ENCODE measurements around the gene ZNF654.
A peak's percentile ranks its signal among the peaks of the same experiment; 100 is the strongest.
"Not testable (repeated sequence)": the region's sequence is repeated elsewhere in the genome, so short reads cannot be mapped to it uniquely, and the experiment has no call there.

ZNF654 gene

DNA sequence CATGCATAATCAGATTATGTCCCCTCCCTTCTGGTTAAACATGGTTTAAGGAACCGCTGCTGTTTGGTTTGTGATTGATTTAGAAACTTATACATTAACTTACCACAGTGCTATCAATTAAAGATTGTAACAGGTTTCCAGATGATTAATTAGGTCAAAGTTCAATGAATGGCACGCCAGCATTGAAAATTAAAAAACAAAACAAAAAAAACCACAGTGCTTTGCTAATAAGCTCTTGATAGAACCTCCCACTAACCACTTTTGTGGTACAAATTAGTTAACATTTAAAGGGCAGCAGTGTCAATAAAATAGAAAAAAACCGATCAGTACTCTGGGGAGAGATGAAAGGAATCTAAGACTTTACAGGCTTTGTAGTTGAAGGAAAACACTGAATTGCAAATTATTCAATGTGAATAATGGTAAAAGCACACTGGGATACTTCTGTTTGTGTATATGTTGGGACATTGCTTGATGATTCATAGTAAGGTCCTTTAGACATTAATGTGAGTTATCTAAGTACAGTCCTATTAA, 83.1 kb downstream of the ZNF654 start:
- DNase-seq (ENCODE audit: low read depth) = no peak

DNA sequence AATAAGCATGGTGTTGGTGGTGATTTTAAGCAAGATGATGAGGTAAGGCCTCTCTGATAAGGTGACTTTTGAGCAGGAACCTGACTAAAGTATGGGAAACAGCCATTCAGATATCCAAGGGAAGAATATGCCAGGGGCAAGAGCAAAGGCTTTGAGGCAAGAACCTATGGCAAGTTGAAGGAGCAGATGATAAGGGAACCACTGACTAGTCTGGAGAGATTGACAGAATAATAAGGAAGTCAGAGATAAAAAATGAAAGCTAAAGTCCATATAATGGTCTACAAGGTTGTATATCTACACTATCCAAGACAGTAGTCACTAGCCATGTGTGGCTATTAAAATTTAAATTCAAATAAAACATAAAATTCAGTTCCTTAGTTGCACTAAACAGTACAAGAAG, 88.2 kb downstream of the ZNF654 start:
- no peak for DNase-seq (ENCODE audit: low read depth)

DNA sequence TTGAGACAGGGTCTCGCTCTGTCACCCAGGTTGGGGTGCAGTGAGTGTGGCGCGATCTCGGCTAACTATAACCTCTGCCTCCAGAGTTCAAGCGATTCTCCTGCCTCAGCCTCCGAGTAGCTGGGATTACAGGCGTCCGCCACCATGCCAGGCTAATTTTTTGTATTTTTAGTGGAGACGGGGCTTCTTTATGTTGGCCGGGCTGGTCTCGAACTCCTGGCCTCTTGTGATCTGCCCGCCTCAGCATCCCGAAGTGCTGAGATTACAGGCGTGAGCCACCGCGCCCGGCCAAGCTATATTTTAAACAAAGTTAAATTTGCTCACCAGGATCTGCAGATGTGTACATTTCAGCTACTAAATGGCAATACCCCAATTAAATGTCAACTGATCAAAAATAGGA, 89.6 kb downstream of the ZNF654 start:
- no peak for DNase-seq (ENCODE audit: low read depth)

DNA sequence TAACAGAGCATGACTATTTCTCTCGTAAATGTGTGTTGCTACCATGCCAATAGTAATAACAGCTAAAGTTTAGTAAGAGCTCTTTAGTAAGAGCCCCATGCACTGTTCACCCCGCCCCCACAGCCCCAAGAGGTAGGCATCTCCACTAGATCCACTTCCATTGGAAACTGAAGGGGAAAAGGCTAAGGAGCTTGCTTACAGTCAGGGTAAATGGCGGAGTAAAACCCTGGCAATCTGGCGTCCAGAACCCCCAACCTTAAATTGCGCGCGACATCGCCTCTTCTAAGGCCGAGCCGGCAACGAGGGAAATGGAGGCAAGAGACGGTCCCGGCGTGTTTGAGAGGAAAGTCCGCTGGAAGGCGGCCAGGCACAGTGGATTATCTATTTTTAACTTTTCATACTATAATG, 90.0 kb downstream of the ZNF654 start:
- DNase-seq (ENCODE audit: low read depth) = no peak

DNA sequence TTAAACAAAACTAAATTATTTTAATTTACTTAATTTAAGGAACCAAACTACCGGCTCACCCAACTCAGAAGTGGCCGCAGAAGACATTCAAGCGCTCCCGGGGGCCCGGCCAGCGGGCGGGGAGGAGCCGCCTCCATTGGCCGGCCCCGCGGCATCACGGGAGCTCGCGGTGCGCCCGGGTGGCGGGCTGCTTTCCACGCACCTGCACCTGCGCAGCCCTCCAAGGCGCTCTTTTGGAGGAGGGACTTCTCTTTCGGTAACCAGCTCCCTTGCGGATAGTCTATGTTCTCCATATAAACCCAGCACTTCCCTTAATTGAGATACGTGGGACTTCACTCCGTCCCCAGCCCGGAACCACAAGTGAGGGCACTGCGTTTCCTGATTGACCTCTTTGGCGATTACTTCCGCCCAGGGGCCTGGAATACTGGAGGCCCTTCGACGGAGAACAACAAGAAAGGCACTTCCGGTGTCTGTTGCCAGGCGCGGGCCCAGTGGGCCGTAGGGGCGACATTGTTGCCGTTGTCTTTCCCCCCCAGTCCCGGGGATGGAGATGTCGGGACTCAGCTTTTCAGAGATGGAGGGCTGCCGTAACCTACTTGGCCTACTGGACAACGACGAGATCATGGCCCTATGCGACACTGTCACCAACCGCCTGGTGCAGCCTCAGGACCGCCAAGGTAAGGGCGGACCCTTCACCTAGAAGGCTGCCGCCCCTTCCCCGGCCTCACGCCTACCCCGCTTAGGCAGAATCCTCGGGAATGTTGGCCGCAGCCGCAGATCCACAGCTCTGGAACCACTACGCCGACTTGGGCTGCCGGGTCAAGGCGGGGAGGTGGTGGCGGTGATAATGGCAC, 90.7 kb downstream of the ZNF654 start, which contains the start of gene C3orf38:
TSS of gene C3orf38 (plus strand) at position 451 of the 854 bp plus-strand sequence. CDS start at position 545, 94 bp downstream.
- peak; percentile 56 for DNase-seq (ENCODE audit: low read depth)

DNA sequence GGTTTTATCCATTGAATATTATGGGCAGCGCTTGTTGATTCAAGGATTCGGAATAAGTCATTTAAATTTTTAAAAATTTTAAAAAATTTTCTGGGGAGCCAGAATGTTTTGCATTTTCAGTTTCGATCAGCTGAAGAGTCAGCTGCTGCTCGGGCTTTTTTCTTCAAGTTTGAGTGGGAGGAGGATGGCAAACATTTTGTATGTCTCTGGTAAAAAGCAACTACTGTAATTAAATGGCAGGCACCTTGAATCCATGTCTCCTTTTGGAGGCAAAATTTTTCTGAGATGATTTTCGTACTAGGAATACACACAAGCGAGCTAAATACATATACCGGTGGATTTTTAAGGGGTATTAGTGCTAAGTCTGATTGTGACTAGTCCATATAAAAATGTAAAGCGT, 91.3 kb downstream of the ZNF654 start:
- no peak for DNase-seq (ENCODE audit: low read depth)

DNA sequence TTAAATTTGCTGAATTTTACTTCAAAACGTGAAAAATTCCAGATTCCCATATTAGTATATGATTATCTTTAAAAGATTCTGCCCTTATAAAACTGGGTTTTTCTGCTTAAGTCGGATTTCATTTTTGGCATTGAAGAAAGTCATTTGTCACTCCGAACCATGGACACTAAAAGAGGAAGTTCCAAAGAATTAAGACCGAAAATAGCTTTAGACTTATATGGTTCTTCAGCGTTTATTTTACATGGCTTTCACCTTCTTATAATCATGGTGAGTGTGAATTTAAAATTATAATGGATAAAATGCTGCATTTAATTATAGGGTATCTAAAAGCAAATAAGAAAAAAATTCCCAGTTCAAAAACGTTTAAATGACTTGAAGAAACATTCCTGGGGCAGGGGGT, 91.8 kb downstream of the ZNF654 start:
- DNase-seq (ENCODE audit: low read depth) = no peak

DNA sequence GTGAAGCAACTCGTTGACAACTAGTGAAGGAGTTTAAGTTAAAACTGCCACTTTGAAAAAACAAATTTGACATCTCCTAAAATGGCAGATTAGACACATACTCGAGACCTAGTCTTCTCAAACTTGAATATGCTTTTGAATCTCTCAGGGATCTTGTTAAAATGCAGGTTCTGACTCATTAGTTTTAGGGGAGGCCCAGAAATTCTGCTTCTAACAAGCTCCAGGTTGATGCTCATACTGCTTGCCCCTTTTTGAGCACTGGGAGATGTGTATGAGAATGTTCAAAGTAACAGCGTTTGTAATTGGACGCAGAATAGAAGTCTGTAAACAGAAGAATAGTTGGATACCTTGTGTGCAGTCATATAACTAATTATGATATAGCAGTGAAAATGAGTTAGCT, 92.3 kb downstream of the ZNF654 start:
- DNase-seq (ENCODE audit: low read depth) = no peak

DNA sequence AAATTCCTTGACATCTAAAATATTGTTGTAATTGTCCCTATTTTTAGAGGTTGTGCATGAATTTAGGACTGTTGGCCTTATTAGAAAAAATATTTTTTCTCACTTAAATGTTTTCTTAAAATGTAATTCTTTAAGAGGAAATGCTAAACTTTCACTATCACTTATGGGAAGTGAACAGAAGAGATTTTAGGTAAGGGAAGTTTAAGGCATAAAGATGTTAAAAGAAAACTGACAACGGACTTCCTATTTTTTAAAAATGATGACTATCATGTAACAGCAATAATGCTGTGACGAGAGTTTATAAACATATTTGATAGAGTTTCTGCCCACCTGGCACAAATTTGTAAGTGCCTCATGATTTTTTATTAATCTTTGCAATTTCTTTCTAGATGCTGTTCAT, 93.8 kb downstream of the ZNF654 start:
- no peak for DNase-seq (ENCODE audit: low read depth)

DNA sequence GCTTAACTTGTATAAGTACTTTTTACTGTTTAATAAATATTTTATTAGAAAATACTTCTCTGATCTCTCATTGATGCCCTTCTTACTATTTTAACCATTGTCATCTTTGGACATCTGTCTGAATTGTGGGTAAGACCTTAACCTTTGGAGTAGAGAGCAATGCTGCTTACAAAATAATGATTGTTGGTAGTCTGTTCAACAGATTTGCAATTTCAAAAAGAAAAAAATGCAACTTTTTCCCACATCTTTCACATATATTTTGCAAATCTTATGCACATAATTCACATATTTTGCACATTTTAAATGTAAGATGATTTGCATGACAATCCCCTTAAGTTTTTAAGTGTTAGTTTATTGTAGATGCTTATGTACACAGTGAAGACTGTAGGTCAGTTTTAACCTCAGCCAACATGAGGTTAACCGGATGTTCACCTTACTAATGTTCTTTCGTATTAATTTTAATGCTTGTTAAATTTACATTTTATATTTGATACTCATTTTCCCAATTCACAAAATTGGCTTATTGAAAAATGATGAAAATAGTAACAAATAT, 107.4 kb downstream of the ZNF654 start:
- DNase-seq (ENCODE audit: low read depth) = no peak

DNA sequence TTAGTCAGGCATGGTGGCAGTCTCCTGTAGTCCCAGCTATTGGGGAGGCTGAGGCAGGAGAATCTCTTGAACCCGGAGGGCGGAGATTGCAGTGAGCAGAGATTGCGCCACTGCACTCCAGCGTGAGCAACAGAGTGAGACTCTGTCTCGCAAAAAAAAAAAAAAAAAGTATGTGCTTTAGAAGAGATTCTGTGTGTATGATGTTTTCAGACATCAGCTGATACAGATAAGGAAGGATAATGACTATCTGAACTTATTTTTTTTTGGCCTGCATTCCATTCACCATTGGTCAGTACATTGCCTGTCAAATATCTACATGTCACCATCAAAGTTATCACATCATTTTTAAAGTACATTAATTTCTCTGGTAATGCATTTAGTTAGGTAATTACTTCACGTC, 108.1 kb downstream of the ZNF654 start:
- no peak for DNase-seq (ENCODE audit: low read depth)

DNA sequence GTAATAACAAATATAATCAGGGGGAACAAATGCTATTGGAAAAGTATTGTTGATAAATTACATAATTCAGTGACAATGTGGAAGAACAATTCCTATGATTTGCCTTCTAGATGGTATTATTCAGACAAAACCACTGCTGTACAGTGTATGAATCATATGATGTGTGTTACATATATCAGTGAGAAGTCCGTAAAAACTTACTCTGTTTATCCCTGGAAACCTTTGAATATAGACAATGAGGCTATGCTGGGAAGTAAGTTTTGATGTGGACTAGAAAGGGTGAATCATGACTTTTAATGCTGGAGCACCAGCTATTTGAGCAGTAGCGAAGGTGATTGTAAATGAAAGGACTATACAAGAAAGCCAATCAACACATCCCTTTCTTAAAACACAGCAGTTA, 108.6 kb downstream of the ZNF654 start:
- DNase-seq (ENCODE audit: low read depth) = no peak

DNA sequence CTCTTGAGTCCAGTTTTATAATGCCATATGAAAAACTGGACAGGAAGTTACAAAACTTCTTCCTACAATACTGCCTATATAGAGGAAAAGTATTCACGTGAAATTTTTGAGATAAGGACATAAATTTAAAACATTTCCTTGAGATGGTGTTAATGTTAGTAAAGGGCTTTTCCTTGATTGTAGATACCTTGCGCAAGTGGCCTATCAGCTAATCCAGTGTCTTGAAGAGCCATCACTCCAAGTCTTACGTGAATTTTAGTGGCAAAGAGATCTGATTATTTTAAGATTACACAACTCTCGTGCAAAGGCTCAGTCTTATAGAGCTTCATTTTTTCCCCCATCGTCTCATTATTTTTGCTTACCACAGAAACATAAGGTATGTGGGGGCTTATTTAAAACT, 109.1 kb downstream of the ZNF654 start:
- no peak for DNase-seq (ENCODE audit: low read depth)

DNA sequence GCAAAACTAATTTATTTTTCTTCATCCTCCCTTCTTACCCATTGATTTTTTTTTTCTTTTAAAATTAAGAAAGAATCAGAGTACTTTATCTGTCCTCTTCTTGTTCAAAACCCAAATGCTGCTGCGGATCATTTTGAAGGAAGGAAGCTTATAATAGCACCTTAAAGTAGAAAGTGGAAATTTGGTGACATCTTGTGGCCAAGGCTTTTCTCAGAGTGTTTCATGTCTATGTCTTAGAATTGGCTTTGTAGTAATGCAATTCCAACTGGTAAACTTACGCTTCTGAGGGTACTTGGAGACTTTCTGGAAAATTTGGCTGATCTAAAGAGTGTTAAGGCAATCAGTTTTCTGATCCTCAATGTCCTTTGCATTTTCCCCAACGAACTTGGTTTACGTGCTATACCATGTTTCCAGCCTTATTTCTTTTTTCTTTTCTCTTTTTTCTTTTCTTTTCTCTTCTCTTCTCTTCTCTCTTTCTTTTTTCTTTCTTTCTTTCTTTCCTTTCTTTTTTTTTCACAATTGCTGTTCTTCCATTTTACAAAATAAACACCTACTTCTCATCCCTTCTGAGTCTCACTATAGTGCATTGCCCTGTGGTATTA, 121.4 kb downstream of the ZNF654 start:
- peak; percentile 19 for DNase-seq (ENCODE audit: low read depth)

DNA sequence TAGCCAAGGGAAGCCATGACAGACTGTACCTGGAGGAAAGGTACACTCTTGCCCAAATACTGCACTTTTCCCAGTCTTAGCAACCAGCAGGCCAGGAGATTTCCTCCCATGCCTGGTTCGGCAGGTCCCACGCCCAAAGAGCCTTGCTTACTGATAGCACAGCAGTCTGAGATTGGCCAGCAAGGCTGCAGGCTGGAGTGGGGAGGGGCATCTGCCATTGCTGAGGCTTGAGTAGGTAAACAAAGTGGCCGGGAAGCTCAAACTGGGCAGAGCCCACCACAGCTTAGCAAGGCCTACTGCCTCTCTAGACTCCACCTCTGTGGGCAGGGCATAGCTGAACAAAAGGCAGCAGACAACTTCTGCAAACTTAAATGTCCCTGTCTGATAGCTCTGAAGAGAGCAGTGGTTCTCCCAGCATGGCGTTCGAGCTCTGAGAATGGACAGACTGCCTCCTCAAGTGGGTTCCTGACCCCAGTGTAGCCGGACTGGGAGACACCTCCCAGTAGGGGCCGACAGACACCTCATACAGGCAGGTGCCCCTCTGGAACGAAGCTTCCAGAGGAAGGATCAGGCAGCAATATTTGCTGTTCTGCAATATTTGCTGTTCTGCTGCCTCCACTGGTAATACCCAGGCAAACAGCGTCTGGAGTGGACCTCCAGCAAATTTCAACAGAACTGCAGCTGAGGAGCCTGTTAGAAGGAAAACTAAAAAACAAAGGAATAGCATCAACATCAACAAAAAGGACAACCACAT, 123.3 kb downstream of the ZNF654 start:
- DNase-seq (ENCODE audit: low read depth) = not testable (repeated sequence)

DNA sequence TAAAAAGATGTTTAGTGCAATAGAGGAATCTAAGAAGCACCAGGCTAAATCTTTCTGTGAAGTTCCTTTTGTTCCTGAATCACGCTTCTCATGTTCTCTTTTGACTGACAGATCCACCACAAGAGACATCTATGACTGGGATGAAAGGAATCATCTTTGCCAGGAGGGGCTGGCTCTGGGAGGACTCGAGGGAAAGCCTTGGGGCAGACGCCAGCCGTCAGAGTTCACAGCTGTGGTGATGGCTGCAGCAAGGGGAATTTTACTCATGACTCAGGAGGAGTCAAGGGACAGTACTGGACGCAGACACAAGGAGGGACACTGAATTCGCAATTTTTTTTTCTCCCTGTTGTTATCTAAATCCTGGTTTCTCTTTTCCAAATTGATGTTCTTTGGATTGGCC, 129.4 kb downstream of the ZNF654 start:
- DNase-seq (ENCODE audit: low read depth) = no peak

DNA sequence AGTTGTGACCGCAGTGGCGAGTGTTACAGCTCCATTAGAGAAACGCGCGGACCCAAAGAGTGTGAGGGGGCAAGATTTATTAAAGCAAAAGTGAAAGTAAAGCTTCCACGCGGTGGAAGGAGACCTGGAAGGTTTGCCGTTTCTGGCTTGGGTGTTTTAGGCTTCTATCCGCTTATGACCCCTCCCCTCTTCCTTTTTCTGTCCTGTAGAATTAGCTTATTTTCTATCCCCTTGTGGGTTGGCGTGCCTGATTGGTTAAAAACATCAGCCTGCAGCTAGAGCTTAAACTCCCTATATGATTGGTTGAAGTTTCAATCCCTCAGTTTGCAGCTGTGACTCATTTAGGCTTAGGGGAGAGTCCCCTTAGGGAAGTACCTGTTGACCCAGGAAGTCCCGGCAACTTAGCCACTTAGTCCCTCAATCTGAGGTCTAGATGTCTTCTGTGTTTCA, 130.3 kb downstream of the ZNF654 start:
- no peak for DNase-seq (ENCODE audit: low read depth)

DNA sequence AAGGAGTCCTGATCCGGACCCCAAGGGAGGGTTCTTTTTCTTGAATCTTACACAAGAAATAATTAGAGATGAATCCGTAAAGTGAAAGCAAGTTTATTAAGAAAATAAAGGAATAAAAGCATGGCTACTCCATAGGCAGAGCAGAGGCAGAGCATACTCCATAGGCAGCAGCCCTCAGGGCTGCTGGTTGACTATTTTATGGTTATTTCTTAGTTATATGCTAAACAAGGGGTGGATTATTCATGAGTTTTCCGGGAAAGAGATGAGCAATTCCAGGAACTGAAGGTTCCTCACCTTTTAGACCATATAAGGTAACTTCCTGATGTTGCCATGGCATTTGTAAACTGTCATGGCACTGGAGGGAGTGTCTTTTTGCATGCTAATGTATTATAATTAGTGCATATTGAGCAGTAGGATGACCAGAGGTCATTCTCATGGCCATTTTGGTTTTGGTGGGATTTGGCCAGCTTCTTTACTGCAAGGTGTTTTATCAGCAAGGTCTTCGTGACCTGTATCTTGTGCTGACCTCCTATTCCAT, 132.9 kb downstream of the ZNF654 start:
- DNase-seq (ENCODE audit: low read depth) = no peak

DNA sequence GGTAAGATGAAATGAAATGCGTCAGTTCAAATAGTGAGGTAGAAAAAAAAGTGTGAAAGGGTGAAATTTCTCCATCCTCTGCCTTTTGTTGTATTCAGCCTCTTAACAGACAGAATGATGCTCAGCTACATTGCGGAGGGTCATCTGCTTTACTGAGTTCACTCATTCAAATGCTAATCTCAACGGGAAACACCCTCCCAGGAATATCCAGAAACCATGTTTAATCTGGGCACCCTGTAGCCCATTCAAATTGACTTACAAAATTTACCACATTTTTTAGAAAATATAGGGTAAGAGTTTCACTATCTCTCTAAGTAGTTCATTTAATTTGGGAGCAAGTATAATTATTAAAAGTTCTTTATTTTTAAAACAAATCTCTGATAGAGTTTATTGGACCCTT, 133.6 kb downstream of the ZNF654 start:
- no peak for DNase-seq (ENCODE audit: low read depth)
